Smooth muscle cell (in vitro differentiated cells): ENCODE data around the gene CD19. TPM values are rescaled to one million over a fixed set of nuclear protein-coding genes. Genes with fewer than 3 reads are reported as not detected.

Source experiments
- DNase-seq: peaks from one replicate; lab custom pipeline; 2025; ENCODE audit not compliant: unreplicated experiment; lab: John Stamatoyannopoulos, UW
- H2AFZ ChIP-seq: fragments of 200-600 bp; sonication (generic); 2 replicates; pipeline ENCODE4 v1.6.0; 2016; ENCODE audit warnings: antibody characterized with exemption, low read depth, mild to moderate bottlenecking
- H3F3A ChIP-seq: fragments of 200-600 bp; sonication (generic); 2 replicates; pipeline ENCODE4 v1.6.0; 2017; ENCODE audit warnings: antibody characterized with exemption, low read depth
- H3K27ac ChIP-seq: fragments of 200-600 bp; sonication (generic); 2 replicates; pipeline ENCODE4 v1.5.1; 2016; ENCODE audit warnings: low read depth, mild to moderate bottlenecking
- H3K27me3 ChIP-seq: fragments of 200-600 bp; sonication (generic); 2 replicates; pipeline ENCODE4 v1.6.1; 2016; ENCODE audit warnings: low read depth, mild to moderate bottlenecking
- H3K36me3 ChIP-seq: fragments of 200-600 bp; sonication (generic); 2 replicates; pipeline ENCODE4 v1.5.1; 2016; ENCODE audit warnings: low read depth
- H3K4me1 ChIP-seq: fragments of 200-600 bp; sonication (generic); 2 replicates; pipeline ENCODE4 v1.5.1; 2016; ENCODE audit warnings: low read depth
- H3K4me2 ChIP-seq: fragments of 200-600 bp; sonication (generic); 2 replicates; pipeline ENCODE4 v1.6.0; 2016; ENCODE audit warnings: mild to moderate bottlenecking
- H3K4me3 ChIP-seq: fragments of 200-600 bp; sonication (generic); 2 replicates; pipeline ENCODE4 v1.5.1; 2016; ENCODE audit warnings: mild to moderate bottlenecking
- H3K79me2 ChIP-seq: fragments of 200-600 bp; sonication (generic); 2 replicates; pipeline ENCODE4 v1.6.0; 2016; ENCODE audit warnings: low read depth, mild to moderate bottlenecking
- H3K9ac ChIP-seq: fragments of 200-600 bp; sonication (generic); 2 replicates; pipeline ENCODE4 v1.6.0; 2016; ENCODE audit warnings: low read depth
- H3K9me3 ChIP-seq: fragments of 200-600 bp; sonication (generic); replicated peaks from 2 replicates; pipeline ENCODE4 v1.5.1; 2016; ENCODE audit warnings: low read depth
- H4K20me1 ChIP-seq: fragments of 200-600 bp; sonication (generic); 2 replicates; pipeline ENCODE4 v1.6.0; 2016; ENCODE audit warnings: low read depth
- CTCF ChIP-seq: fragments of 200-600 bp; sonication (generic); IDR thresholded peaks from 2 replicates; pipeline ENCODE4 v1.5.1; 2017; ENCODE audit warnings: borderline replicate concordance, mild to moderate bottlenecking, antibody characterized with exemption; ENCODE audit not compliant: insufficient read depth, poor library complexity, severe bottlenecking
- WGBS: methylation state at CpG from one replicate; pipeline ENCODE4 v1.1.7; 2016; ENCODE audit warnings: low lambda C conversion rate; 5-methylcytosine and 5-hydroxymethylcytosine counted together
- polyA plus RNA-seq: library from polyadenylated mRNA; unstranded; fragments of >200 nt; fragmentation: Nextera tagmentation; extraction: Ambion mirVana; gene quantifications from 2 replicates; pipeline ENCODE4 v1.2.1, GENCODE V29; 2016
- total RNA-seq: library from RNA; depleted of rRNA; stranded (reverse); fragments of >200 nt; gene quantifications from 2 replicates; pipeline ENCODE4 v1.2.3, GENCODE V29; 2014

Gene CD19
- total and polyA plus RNA-seq, 2 experiments from 2014 or later = not detected

GRCh38 chr16:28905229-28905754 is 26.5 kb upstream of the CD19 start:
- no peak for TF ChIP-seq CTCF
- no peak overlapping the region for H3K4me2 ChIP-seq
- H3K9ac ChIP-seq = no peak overlapping the region
- H3K36me3 ChIP-seq = no peaks in the 10 kb centered on the region
- H2AFZ ChIP-seq = no peak overlapping the region
- no peak for DNase-seq
- H3K27ac ChIP-seq = no peak overlapping the region
- no peaks in the 10 kb centered on the region for H3K27me3 ChIP-seq
- H3K9me3 ChIP-seq = no peaks in the 10 kb centered on the region
- no peak overlapping the region for H3K4me3 ChIP-seq
- 98% methylated on average over 9 of the region's 9 CpGs for WGBS
- H3K79me2 ChIP-seq = no peaks in the 10 kb centered on the region
- H4K20me1 ChIP-seq = no peaks in the 10 kb centered on the region
- no peaks in the 10 kb centered on the region for H3F3A ChIP-seq
- H3K4me1 ChIP-seq = no peaks in the 10 kb centered on the region

GRCh38 chr16:28905800-28906372 is 25.9 kb upstream of the CD19 start:
- Histone ChIP-seq H3K36me3 (no peaks in the 10 kb centered on the region), H3F3A (no peaks in the 10 kb centered on the region), H3K4me1 (no peaks in the 10 kb centered on the region), H3K27me3 (no peaks in the 10 kb centered on the region), H3K9me3 (no peaks in the 10 kb centered on the region), H4K20me1 (no peaks in the 10 kb centered on the region), H3K27ac (no peak overlapping the region), H3K4me2 (no peak overlapping the region), H2AFZ (no peak overlapping the region), H3K4me3 (no peak overlapping the region), H3K9ac (no peak overlapping the region), H3K79me2 (no peaks in the 10 kb centered on the region)
- 92% methylated on average over 19 of the region's 24 CpGs for WGBS
- DNase-seq = no peak
- TF ChIP-seq CTCF = no peak

DNA sequence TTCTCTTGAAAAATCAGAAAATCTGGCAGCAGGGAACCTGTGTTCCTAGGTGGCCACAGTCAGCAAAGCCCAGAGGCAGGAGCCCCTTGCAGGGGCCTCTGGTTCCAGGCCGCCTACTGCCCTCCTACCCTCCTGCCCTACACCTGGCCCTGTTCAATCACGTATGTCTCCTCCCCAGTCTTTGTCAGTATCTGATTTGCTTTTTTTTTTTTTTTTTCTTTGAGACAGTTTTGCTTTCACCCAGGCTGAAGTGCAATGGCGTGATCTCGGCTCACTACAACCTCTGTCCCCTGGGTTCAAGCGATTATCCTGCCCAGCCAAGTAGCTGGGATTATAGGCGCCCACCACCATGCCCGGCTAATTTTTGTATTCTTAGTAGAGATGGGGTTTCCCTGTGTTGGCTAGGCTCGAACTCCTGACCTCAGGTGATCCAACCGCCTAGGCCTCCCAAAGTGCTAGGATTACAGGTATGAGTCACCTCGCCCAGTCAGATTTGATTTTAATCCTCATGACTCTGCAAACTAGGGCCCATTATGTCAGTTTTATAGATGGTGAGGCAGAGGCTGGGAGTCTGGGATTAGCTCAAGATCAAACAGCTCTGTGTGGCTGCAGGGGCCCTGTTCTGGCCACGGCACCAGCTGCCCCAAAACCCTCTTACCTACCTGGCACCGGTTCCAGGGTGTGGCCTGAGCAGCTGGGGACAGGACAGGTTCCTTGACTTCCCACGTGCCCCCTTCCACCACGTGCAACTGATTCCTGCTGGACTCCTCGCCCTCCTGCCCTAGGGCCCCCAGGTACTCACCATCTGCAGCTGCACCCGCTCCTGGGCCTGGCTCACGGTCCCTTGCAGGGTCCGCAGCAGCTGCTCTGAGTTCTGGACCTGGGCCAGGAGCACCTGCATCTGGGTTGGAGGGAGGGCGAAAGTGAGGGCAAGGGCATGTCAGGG is 21.4 kb upstream of the CD19 start:
- H3K9ac ChIP-seq = no peak overlapping the region
- H3K9me3 ChIP-seq = no peaks in the 10 kb centered on the region
- TF ChIP-seq CTCF = no peak
- no peak overlapping the region for H3K4me3 ChIP-seq
- DNase-seq = no peak
- no peak overlapping the region for H3K4me2 ChIP-seq
- H3K27me3 ChIP-seq = no peaks in the 10 kb centered on the region
- H3K27ac ChIP-seq = no peak overlapping the region
- no peaks in the 10 kb centered on the region for H3F3A ChIP-seq
- H3K79me2 ChIP-seq = no peaks in the 10 kb centered on the region
- WGBS = 89% methylated on average over 19 of the region's 19 CpGs
- no peaks in the 10 kb centered on the region for H3K4me1 ChIP-seq
- no peak overlapping the region for H2AFZ ChIP-seq
- no peaks in the 10 kb centered on the region for H4K20me1 ChIP-seq
- no peaks in the 10 kb centered on the region for H3K36me3 ChIP-seq
